ENCODE results near the gene NAT10.

GRCh38 chr11:34151916-34152845, 46.8 kb downstream of the NAT10 start:
- TF ChIP-seq CTCF (IDR thresholded peaks at IDR 0.05), result no peak
- TF ChIP-seq ZBTB43 (CRISPR knock-in tag; IDR thresholded peaks at IDR 0.05), result no peak

Data from WTC11 (cell line).